Endodermal cell (in vitro differentiated cells): ENCODE data around the gene IRF7. TPM values are rescaled to one million over a fixed set of nuclear protein-coding genes. Genes with fewer than 3 reads are reported as not detected.
A peak's percentile ranks its signal among the peaks of the same experiment; 100 is the strongest.

Source experiments
- DNase-seq: peaks from one replicate; pipeline ENCODE4 v3.0.0-alpha.2; 2017
- H3K27ac ChIP-seq: 2 replicates; pipeline ENCODE4 v1.5.1; 2013; ENCODE audit warnings: mild to moderate bottlenecking, low read depth, low read length, moderate library complexity
- H3K27me3 ChIP-seq: 2 replicates; pipeline ENCODE4 v1.6.1; 2013; ENCODE audit warnings: mild to moderate bottlenecking, low read length, moderate library complexity; ENCODE audit not compliant: insufficient read depth, control insufficient read depth, poor library complexity, severe bottlenecking
- H3K36me3 ChIP-seq: 2 replicates; pipeline ENCODE4 v1.7.0; 2013; ENCODE audit warnings: mild to moderate bottlenecking, low read length, moderate library complexity; ENCODE audit not compliant: control insufficient read depth, insufficient read depth
- H3K4me1 ChIP-seq: one replicate; pipeline ENCODE4 v1.7.0; 2013; ENCODE audit warnings: low read length; ENCODE audit not compliant: control insufficient read depth, insufficient read depth
- H3K4me3 ChIP-seq: 2 replicates; pipeline ENCODE4 v1.5.1; 2013; ENCODE audit warnings: mild to moderate bottlenecking, low read length, moderate library complexity
- H3K9ac ChIP-seq: 2 replicates; pipeline ENCODE4 v1.6.1; 2013; ENCODE audit warnings: mild to moderate bottlenecking, low read length, moderate library complexity; ENCODE audit not compliant: poor library complexity, severe bottlenecking; ENCODE audit errors: extremely low read depth
- H3K9me3 ChIP-seq: 2 replicates; pipeline ENCODE4 v1.6.1; 2013; ENCODE audit warnings: mild to moderate bottlenecking, low read length, moderate library complexity; ENCODE audit not compliant: control insufficient read depth
- H3K27ac Mint-ChIP-seq: 2 replicates; pipeline ENCODE4 v1.8.0; 2020; ENCODE audit warnings: mixed read lengths
- H3K27me3 Mint-ChIP-seq: 2 replicates; pipeline ENCODE4 v1.8.0; 2021; ENCODE audit warnings: mild to moderate bottlenecking, mixed read lengths; ENCODE audit not compliant: insufficient read depth
- H3K36me3 Mint-ChIP-seq: 2 replicates; pipeline ENCODE4 v1.8.0; 2020; ENCODE audit warnings: low read depth, mixed read lengths
- H3K4me1 Mint-ChIP-seq: 2 replicates; pipeline ENCODE4 v1.8.0; 2020; ENCODE audit warnings: mixed read lengths
- H3K4me3 Mint-ChIP-seq: 2 replicates; pipeline ENCODE4 v1.8.0; 2020; ENCODE audit warnings: mild to moderate bottlenecking, moderate library complexity, mixed read lengths
- H3K9me3 Mint-ChIP-seq: 2 replicates; pipeline ENCODE4 v1.8.0; 2020; ENCODE audit warnings: mild to moderate bottlenecking, mixed read lengths
- CTCF ChIP-seq: fragments of 200-600 bp; sonication (generic); conservative IDR thresholded peaks from 2 replicates; pipeline ENCODE4 v1.5.0; 2021; ENCODE audit warnings: antibody characterized with exemption, mild to moderate bottlenecking
- WGBS, 2 experiments: methylation state at CpG; one replicate each; pipeline versions ENCODE4 v1.1.5 to v1.1.7; 2013; ENCODE audit warnings: missing lambda C conversion rate in 2 of 2, mixed read lengths in 1 of 2; ENCODE audit not compliant: insufficient coverage in 1 of 2, insufficient read length in 1 of 2; 5-methylcytosine and 5-hydroxymethylcytosine counted together
- total RNA-seq, 2 donors: library from RNA; stranded (reverse); fragmentation: NEBNext Ultra II Directional in 1 of 2; extraction: Animal tissue kit (Norgen Biotek cat#: 25700) in 1 of 2; gene quantifications; 2 replicates in 1 of 2; 3 replicates in 1 of 2; pipeline ENCODE4 v1.2.1, GENCODE V29; 2021

Gene IRF7
- total RNA-seq, 2 donors from 2014 or later, result 9.3 to 16.8 TPM

DNA sequence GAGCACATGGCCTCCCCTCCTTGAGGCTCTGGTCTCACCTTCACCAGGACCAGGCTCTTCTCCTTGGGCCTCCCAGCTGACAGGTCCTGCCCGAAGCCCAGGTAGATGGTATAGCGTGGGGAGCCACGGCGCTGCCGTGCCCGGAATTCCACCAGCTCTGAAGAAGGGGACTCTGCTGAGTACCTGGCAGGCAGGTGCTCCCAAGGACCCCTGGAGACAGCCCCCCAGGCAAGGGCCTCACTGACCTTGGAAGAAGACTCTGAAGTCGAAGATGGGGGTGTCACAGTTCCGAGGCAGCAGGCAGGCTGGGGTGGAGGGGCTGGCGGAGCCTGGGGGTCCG is 2.8 kb downstream of the IRF7 start:
- peaks cover 19% of the 10 kb centered on the region for H3K36me3 Mint-ChIP-seq
- peaks cover 40% of the 10 kb centered on the region for H3K36me3 ChIP-seq
- no peak overlapping the region for H3K27ac ChIP-seq
- no peak for DNase-seq
- H3K4me1 Mint-ChIP-seq, result no peaks in the 10 kb centered on the region
- H3K27me3 ChIP-seq, result no peaks in the 10 kb centered on the region
- no peak overlapping the region for H3K4me3 ChIP-seq
- H3K9ac ChIP-seq, result no peak overlapping the region
- TF ChIP-seq CTCF, result no peak
- H3K27me3 Mint-ChIP-seq, result no peaks in the 10 kb centered on the region
- H3K4me3 Mint-ChIP-seq, result no peak overlapping the region
- WGBS, 2 experiments, result 97 to 98% methylated on average over 6 to 10 of the region's 10 CpGs
- no peak overlapping the region for H3K27ac Mint-ChIP-seq
- no peaks in the 10 kb centered on the region for H3K9me3 ChIP-seq
- H3K4me1 ChIP-seq, result no peaks in the 10 kb centered on the region
- no peaks in the 10 kb centered on the region for H3K9me3 Mint-ChIP-seq

DNA sequence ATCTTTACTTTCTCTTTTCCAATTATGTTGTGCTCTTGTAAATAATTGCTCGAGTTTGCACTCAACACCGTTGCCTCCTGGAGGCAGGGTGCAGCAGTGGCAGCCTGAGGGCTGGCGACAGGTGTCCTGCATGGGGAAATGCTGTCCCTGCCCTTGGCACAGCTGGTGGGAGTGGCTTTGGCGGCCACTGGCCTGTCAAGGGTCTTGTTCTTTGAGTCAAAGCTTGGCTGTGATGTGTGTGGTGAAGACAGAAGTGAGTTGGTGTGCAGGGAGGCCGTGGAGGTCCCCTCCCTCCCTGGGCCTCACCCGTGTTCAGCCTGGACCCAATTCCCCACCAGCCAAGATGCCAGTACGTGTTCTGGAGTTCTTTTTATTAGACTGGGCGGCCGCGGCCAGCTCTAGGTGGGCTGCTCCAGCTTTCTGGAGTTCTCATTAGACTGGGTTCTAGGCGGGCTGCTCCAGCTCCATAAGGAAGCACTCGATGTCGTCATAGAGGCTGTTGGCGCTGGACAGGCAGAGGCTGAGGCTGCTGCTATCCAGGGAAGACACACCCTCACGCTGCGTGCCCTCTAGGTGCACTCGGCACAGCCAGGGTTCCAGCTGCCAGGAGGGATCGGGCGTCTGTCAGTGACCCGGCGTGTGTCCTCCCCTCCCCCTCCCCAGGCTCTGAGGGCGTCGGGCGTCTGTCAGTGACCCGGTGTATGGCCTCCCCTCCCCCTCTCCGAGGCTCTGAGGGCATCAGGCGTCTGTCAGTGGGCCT is 3.4 kb downstream of the IRF7 start:
- Histone ChIP-seq H3K27me3 (no peaks in the 10 kb centered on the region), H3K27ac (no peak overlapping the region), H3K4me1 (no peaks in the 10 kb centered on the region), H3K9ac (no peak overlapping the region), H3K9me3 (no peaks in the 10 kb centered on the region), H3K36me3 (peaks cover 43% of the 10 kb centered on the region), H3K4me3 (no peak overlapping the region)
- Mint-ChIP-seq H3K27ac (peak overlapping the region; percentile 18), H3K4me3 (no peak overlapping the region), H3K27me3 (no peaks in the 10 kb centered on the region), H3K9me3 (no peaks in the 10 kb centered on the region), H3K36me3 (peaks cover 22% of the 10 kb centered on the region), H3K4me1 (no peaks in the 10 kb centered on the region)
- WGBS, 2 experiments, result 90 to 91% methylated on average over 14 to 27 of the region's 27 CpGs
- TF ChIP-seq CTCF, result peak; percentile 67
- DNase-seq, result peak; percentile 86

DNA sequence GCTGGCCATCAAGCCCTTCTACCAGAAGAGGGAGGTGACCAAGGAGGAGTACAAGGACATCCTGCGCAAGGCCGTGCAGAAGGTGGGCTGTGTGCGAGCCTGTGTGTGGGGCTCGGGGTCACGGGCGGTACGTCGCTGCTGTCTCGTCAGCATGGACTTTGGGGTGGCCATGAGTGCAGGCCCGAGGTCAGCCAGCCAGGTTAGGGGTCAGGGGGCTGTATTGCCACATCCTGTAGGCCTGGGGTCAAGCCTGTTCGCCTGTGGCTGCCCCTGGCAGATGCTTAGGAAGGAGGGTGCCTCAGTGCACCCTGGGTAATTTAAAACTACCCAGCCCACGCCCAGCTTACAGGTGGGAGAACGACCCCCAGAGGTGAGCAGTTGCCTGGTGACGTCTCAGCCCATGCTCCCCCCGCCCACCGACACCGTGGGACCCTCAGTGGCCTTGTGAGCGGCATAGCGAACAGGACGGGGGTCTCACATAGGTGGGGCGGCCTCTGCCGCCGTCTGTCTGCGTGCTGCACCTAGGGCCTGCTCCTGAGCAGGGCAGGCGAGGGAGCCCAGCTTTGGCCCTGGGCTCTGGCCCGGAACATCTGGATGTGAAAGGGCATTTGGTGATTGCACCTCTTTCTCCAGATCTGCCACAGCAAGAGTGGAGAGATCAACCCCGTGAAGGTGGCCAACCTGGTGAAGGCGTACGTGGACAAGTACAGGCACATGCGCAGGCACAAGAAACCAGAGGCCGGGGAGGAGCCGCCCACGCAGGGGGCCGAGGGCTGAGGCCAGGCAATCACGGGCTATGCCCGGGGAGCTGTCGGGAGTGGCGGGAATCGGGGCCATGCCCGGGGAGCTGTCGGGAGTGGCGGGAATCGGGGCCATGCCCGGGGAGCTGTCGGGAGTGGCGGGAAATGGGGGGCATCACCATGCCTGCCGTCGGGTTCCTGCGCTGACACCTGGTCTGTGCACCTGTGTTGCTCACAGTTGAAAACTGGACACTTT is 4.5 kb downstream of the IRF7 start:
- no peak overlapping the region for H3K4me3 Mint-ChIP-seq

More for the DNA sequence above, 4.5 kb downstream of the IRF7 start:
- peaks cover 32% of the 10 kb centered on the region for H3K36me3 Mint-ChIP-seq
- H3K27ac Mint-ChIP-seq, result no peak overlapping the region
- H3K9me3 Mint-ChIP-seq, result no peaks in the 10 kb centered on the region
- Histone ChIP-seq H3K4me3 (no peak overlapping the region), H3K9ac (no peak overlapping the region), H3K27ac (no peak overlapping the region), H3K36me3 (peaks cover 53% of the 10 kb centered on the region), H3K4me1 (no peaks in the 10 kb centered on the region), H3K9me3 (no peaks in the 10 kb centered on the region), H3K27me3 (no peaks in the 10 kb centered on the region)
- H3K4me1 Mint-ChIP-seq, result no peaks in the 10 kb centered on the region
- no peak for TF ChIP-seq CTCF
- DNase-seq, result no peak
- no peaks in the 10 kb centered on the region for H3K27me3 Mint-ChIP-seq
- WGBS, 2 experiments, result 96 to 98% methylated on average over 31 to 49 of the region's 49 CpGs
